ENCODE measurements around the gene GTF3A. TPM values are rescaled to one million over a fixed set of nuclear protein-coding genes. Genes with fewer than 3 reads are reported as not detected.

Gene GTF3A
- total and polyA plus RNA-seq, 2 experiments from 2014 or later: 109 to 190 TPM

DNA sequence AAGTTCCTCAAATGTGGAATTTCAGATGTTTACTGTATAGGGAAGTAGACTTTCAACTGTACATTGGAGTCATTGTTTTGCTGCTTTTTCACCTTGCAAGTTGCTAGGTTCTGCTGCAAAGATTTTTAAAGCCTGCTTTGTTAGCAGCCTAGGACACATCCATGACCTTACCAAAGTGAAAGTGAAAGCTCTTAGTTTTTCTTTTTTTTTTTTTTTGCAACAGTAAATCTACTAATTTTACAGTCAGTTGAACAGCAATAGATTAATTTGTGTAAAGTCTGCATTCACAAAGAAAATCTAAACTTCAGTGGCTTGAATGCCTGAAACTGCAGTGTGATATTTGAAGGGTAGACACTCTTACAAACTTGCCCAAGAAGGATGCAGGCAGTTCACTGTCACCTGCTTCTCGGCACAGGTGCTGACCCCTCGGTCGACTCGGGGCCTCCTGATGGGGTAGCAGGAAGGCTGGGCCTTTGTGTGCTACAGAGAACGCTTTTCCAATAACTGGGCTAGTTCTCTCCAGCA, 31.0 kb downstream of the GTF3A start:
- H3K79me2 ChIP-seq (replicated peaks; ENCODE audit: insufficient read depth): no peaks in the 10 kb centered on the region
- peak overlapping the region; percentile 7; the same call in 1 of the 2 replicates for H3K4me2 ChIP-seq
- no peaks in the 10 kb centered on the region for H3K36me3 ChIP-seq (ENCODE audit: insufficient read depth)
- no peaks in the 10 kb centered on the region for H4K20me1 ChIP-seq (replicated peaks; ENCODE audit: insufficient read depth)
- Mint-ChIP-seq H3K4me1 (peaks cover 21% of the 10 kb centered on the region), H3K9me3 (no peaks in the 10 kb centered on the region; the same call in 2 of the 3 replicates), H3K4me3 (peak overlapping the region; percentile 18; the same call in 1 of the 3 replicates), H3K27ac (peak overlapping the region; percentile 57; the same call in 1 of the 2 replicates), H3K27me3 (ENCODE audit: insufficient read depth, low read depth, poor library complexity) (peaks cover 11% of the 10 kb centered on the region), H3K36me3 (ENCODE audit: low read depth) (no peaks in the 10 kb centered on the region)
- H3K4me1 ChIP-seq (ENCODE audit: insufficient read depth): peaks cover 8% of the 10 kb centered on the region
- H2AFZ ChIP-seq: peak overlapping the region; percentile 61; the same call in 1 of the 2 replicates
- H3K4me3 ChIP-seq: no peak overlapping the region
- H3K27me3 ChIP-seq (ENCODE audit: insufficient read depth): no peaks in the 10 kb centered on the region
- H3F3A ChIP-seq (replicated peaks; ENCODE audit: low read depth): no peaks in the 10 kb centered on the region; the same call in 1 of the 2 replicates
- TF ChIP-seq POLR2AphosphoS5 (IDR thresholded peaks at IDR 0.05; ENCODE audit: low read depth) (no peak), ZNF114 (CRISPR knock-in tag; IDR thresholded peaks at IDR 0.05) (no peak), ZNF462 (CRISPR knock-in tag; IDR thresholded peaks at IDR 0.05) (no peak), JUNB (IDR thresholded peaks at IDR 0.05; ENCODE audit: unreplicated experiment) (no peak), CTCF (conservative IDR thresholded peaks at IDR 0.05; ENCODE audit: low read depth in 2 of 2) (no peak), ZNF331 (CRISPR knock-in tag; IDR thresholded peaks at IDR 0.05; ENCODE audit: low read depth) (no peak), EZH2phosphoT487 (IDR thresholded peaks at IDR 0.05; ENCODE audit: unreplicated experiment) (no peak), REST (IDR thresholded peaks at IDR 0.05; ENCODE audit: unreplicated experiment) (no peak), CREB1 (CRISPR knock-in tag; IDR thresholded peaks at IDR 0.05; ENCODE audit: low read depth) (no peak), NANOG (IDR thresholded peaks at IDR 0.05; ENCODE audit: borderline replicate concordance) (no peak), EZH2 (IDR thresholded peaks at IDR 0.05; ENCODE audit: low read depth, unreplicated experiment) (no peak), STAT1 (IDR thresholded peaks at IDR 0.05; ENCODE audit: unreplicated experiment) (no peak)
- TF ChIP-seq, protein P1, sequence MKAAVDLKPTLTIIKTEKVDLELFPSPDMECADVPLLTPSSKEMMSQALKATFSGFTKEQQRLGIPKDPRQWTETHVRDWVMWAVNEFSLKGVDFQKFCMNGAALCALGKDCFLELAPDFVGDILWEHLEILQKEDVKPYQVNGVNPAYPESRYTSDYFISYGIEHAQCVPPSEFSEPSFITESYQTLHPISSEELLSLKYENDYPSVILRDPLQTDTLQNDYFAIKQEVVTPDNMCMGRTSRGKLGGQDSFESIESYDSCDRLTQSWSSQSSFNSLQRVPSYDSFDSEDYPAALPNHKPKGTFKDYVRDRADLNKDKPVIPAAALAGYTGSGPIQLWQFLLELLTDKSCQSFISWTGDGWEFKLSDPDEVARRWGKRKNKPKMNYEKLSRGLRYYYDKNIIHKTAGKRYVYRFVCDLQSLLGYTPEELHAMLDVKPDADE (IDR thresholded peaks at IDR 0.05): no peak
- DNase-seq (ENCODE audit: low spot score): peak; percentile 45
- H3K27ac ChIP-seq (ENCODE audit: low read depth): no peak overlapping the region; the same call in 1 of the 2 replicates
- ATAC-seq: peak; percentile 78
- H3K9me2 ChIP-seq (ENCODE audit: insufficient read depth): peaks cover 7% of the 10 kb centered on the region; the same call in 1 of the 2 replicates

Data from GM23338 (cell line).